GM21390 (cell line): ENCODE measurements around the gene PRR29.

Source experiments
- ATAC-seq: cut with Tn5 transposase; IDR thresholded peaks from one replicate; pipeline ENCODE4 v1.9.1; 2021; ENCODE audit not compliant: unreplicated experiment

PRR29 gene

DNA sequence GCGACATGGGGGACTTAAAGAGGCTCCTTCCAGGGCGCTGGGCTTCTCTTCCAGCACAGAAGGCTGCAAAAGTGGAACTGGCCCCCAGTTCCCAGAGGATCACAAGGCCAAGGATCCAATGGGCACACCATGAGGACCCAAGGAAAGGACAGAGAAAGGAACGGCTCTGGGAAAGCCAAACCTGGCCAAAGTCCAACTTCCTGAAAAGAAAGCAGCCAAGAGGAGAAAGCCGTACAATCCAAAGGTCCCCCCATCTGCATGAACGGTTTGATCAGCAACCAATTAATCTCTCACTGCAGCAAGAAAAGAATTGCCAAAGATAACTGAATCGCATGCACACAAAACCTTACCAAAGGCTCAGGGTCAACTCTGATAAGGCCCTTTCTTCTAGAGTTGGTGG is 42.1 kb downstream of the PRR29 start:
- no peak for ATAC-seq

DNA sequence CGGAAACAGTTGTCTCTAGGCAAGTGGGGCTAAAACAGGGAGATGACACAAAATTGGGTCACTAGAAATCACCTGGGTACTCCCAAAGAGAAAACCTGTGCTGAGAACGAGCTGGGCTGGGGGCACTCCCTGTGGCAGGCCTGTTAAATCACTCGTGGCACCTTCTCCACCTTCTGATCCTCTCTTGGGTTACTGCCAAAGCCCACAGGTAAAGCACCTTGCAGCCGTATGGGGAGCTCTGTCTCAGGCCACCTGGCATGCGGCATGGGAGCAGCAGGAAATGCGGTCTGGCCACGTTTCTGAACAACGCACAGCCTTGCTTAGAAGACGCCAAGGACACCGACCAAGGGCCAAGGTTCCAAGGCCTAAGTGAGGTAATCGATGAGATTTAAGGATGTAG is 43.8 kb downstream of the PRR29 start:
- ATAC-seq: no peak

DNA sequence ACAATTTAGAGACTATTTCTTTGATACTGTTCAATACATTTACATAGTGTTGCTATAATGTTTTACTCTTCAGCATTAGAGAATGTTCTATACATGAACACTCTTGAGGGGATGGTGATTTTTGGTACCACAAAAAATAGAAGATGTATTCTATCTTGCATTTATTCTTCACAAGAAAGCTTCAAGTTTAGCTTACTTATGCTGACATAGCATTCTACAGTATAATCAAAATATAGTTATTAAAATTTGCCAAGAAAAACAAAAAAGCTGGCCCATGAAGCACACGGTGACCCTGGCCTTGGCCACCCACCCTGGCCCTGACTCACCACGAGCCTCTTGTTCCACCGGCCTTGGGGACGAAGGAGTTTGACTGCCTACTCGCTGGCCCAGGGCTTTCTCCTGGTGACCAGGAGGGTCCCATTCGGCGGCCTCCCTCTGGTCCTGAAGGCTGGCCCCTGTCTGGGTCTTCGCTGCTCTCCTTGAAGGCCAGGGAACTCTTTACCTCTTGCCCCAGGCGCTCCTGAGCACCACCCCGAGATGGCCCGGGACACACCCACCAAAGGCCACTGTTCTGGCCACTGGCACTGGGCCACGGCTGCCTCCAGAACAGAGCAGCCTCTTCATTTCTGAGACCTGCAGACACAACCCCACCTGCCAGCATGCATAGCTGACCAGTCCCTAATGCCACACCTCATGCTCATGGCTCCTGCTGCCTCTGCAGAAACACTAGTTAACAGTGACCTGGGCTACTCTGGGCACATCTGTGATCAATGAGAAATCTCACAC is 44.7 kb downstream of the PRR29 start:
- no peak for ATAC-seq

DNA sequence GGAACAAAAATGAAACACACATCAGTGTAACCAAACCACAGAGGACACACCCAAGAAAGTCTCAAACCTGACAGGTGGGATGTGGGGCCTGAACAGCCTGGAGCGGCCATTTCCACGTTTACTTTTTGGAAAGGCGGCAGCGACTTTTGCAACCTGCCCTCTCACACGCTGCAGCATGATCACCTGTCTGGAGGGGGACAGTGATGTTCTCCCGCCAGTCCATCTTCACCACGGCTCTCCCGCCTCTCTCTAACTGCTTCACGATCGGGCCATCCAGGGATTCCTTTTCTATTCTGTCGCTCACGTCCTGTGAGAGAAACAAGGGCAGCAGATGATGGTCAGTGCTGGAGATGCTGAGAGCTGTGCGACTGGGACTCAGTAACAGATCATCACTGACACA is 47.0 kb downstream of the PRR29 start:
- no peak for ATAC-seq

DNA sequence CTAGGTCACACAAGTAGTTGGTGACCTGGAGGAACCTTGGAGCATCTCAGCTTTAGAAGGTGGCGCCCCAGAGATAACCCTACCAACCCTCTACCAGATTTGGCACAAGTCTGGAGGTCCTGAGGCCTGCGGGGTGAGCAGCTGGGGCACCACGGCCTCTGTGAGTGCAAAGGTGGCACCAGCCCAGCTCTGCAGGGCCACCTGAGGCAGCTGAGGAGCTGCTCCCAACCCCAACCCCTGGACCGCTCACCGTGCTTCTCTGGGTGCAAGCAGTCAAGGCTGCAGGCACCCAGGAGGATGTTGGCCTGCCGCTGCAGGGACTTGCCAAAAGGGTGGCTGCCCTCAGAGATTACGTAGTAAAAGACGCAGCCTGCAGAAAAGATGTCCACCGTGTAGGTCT is 50.7 kb downstream of the PRR29 start:
- no peak for ATAC-seq

DNA sequence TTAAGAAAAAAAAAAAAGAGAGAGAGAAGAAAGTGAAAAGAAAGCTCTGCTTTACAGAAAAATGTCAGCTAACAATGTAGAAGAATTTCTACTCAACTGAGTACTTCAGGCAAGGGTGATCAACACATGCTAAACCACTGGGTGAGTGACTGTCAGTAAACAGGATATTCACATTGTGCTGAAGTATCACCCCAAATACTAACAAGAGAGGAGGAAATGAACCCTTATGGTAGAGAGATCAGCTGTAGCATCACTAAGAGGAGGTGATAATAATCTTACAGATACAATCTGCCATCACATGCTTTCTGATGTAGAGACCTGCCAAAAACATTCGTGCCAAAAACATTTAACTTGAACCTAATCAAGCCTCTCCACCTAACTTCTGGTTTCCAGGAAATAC is 53.0 kb downstream of the PRR29 start:
- ATAC-seq: no peak

DNA sequence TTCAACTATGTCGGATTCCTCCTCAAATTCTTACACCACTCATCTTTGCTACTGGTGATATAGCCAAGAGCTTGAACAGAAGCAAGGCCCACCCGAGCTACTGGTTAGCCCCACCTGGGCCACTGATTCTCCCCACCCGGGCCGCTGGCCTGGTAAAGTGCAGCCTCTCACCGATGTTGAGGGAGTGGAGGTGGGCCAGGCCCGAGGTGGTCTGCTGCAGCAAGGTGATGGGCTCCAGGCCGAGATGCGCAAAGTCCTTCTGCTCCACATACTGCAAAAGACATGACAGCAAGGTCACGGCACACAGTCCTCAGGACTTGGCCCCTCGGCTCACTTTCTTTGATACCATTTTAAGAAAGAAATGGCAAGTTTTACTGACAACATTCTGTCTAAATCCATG is 55.0 kb downstream of the PRR29 start:
- ATAC-seq: no peak
